Breast epithelium (tissue), 3 donors: ENCODE measurements around the gene HSPA12A.

Source experiments
- CTCF ChIP-seq, 3 donors: fragments of 450-650 bp; IDR thresholded peaks; one replicate each; pipeline ENCODE4 v1.5.1; 2016 to 2017; ENCODE audit warnings: antibody characterized with exemption in 3 of 3, mild to moderate bottlenecking in 3 of 3, moderate library complexity in 3 of 3
- POLR2A ChIP-seq: fragments of 450-650 bp; IDR thresholded peaks from one replicate; pipeline ENCODE4 v1.6.1; 2016; ENCODE audit warnings: antibody characterized with exemption, mild to moderate bottlenecking, moderate library complexity
- POLR2AphosphoS5 ChIP-seq, 3 donors: sonication (generic); formaldehyde crosslinking; IDR thresholded peaks; one replicate each; pipeline ENCODE4 v1.6.1; 2017; ENCODE audit warnings: antibody characterized with exemption in 3 of 3

GRCh38 chr10:116646502-116646901, 95.9 kb downstream of the HSPA12A start:
- TF ChIP-seq POLR2A (no peak), CTCF (IDR thresholded peaks at IDR 0.05) (no peak), POLR2AphosphoS5 (IDR thresholded peaks at IDR 0.05) (no peak)
